HUES64 (cell line): Measurements from ENCODE around the gene ABR.
A peak's percentile ranks its signal among the peaks of the same experiment; 100 is the strongest.

Experiments used
- H3K27ac ChIP-seq: 2 replicates; pipeline ENCODE4 v1.7.0; 2013; ENCODE audit warnings: low read depth, low read length, inconsistent platforms
- H3K27me3 ChIP-seq: 2 replicates; pipeline ENCODE4 v1.6.1; 2013; ENCODE audit warnings: mild to moderate bottlenecking, low read length; ENCODE audit not compliant: insufficient read depth
- H3K36me3 ChIP-seq: 2 replicates; pipeline ENCODE4 v1.6.1; 2013; ENCODE audit warnings: mild to moderate bottlenecking, low read length; ENCODE audit not compliant: insufficient read depth
- H3K4me1 ChIP-seq: 2 replicates; pipeline ENCODE4 v1.6.1; 2013; ENCODE audit warnings: mild to moderate bottlenecking, low read length, moderate library complexity; ENCODE audit not compliant: insufficient read depth
- H3K4me3 ChIP-seq: 2 replicates; pipeline ENCODE4 v1.5.1; 2013; ENCODE audit warnings: mild to moderate bottlenecking, low read length, moderate library complexity
- H3K9ac ChIP-seq: 2 replicates; pipeline ENCODE4 v1.6.1; 2013; ENCODE audit warnings: mild to moderate bottlenecking, low read depth, low read length
- H3K9me3 ChIP-seq: 2 replicates; pipeline ENCODE4 v1.6.1; 2013; ENCODE audit warnings: low read depth, low read length; ENCODE audit not compliant: insufficient read depth
- WGBS: fragments of 150-250, 120-280 bp; methylation state at CpG from one replicate; pipeline ENCODE4 v1.1.7; 2013; ENCODE audit warnings: missing lambda C conversion rate; 5-methylcytosine and 5-hydroxymethylcytosine counted together

ABR gene

GRCh38 chr17:954431-955164 is 225.2 kb downstream of the ABR start:
- H3K9me3 ChIP-seq, result no peaks in the 10 kb centered on the region
- peak overlapping the region; percentile 53; the same call in 1 of the 2 replicates for H3K27ac ChIP-seq
- no peaks in the 10 kb centered on the region for H3K27me3 ChIP-seq
- 86% methylated on average over 23 of the region's 23 CpGs for WGBS
- peaks cover 3% of the 10 kb centered on the region; the same call in 1 of the 2 replicates for H3K36me3 ChIP-seq
- H3K9ac ChIP-seq, result 0 out of 2 replicates have a peak overlapping the region, but pooled peaks have one; percentile 19
- H3K4me3 ChIP-seq, result no peak overlapping the region
- peaks cover 23% of the 10 kb centered on the region for H3K4me1 ChIP-seq

GRCh38 chr17:953767-954166 is 226.0 kb downstream of the ABR start:
- no peaks in the 10 kb centered on the region for H3K9me3 ChIP-seq
- H3K4me3 ChIP-seq, result no peak overlapping the region
- no peak overlapping the region for H3K27ac ChIP-seq
- peaks cover 3% of the 10 kb centered on the region; the same call in 1 of the 2 replicates for H3K36me3 ChIP-seq
- no peaks in the 10 kb centered on the region for H3K27me3 ChIP-seq
- H3K9ac ChIP-seq, result no peak overlapping the region
- peaks cover 24% of the 10 kb centered on the region for H3K4me1 ChIP-seq
- 95% methylated on average over 16 of the region's 16 CpGs for WGBS
